B cell (primary cell): ENCODE measurements around the gene MRPL47. TPM values are rescaled to one million over a fixed set of nuclear protein-coding genes. Genes with fewer than 3 reads are reported as not detected.

ENCODE experiments used
- ATAC-seq: fragments of 200-7000 bp; cut with Tn5 transposase; one replicate; pipeline ENCODE4 v1.10.0; 2021; ENCODE audit warnings: low read depth, mild to moderate bottlenecking, moderate number of reproducible peaks, moderate library complexity
- CTCF ChIA-PET: fragments of 350-600 bp; sonication (Branson Sonifier 250); formaldehyde crosslinking; loops from one replicate; lab custom pipeline; 2021; ENCODE audit warnings: antibody characterized with exemption, inconsistent platforms; lab: Charles Lee
- POLR2A ChIA-PET: fragments of 350-600 bp; sonication (Branson Sonifier 250); formaldehyde crosslinking; loops from one replicate; lab custom pipeline; 2021; ENCODE audit warnings: antibody characterized with exemption; lab: Charles Lee
- DNase-seq: peaks from one replicate; pipeline ENCODE4 v3.0.0; 2013
- H2AFZ ChIP-seq: 2 replicates; pipeline ENCODE4 v1.6.1; 2012; ENCODE audit warnings: mild to moderate bottlenecking, low read depth, low read length; ENCODE audit not compliant: insufficient read depth, poor library complexity, severe bottlenecking
- H3K27ac ChIP-seq, 2 donors: 1 replicate in 1 of 2; 2 replicates in 1 of 2; pipeline ENCODE4 v1.5.1; 2012 to 2013; ENCODE audit warnings: low read length in 2 of 2, mild to moderate bottlenecking in 2 of 2, moderate library complexity in 1 of 2
- H3K27me3 ChIP-seq, 4 experiments: fragments of 200-600 bp in 1 of 4; sonication (generic) in 1 of 4; replicated peaks in 1 of 4; 1 replicate in 2 of 4; 2 replicates in 2 of 4; pipeline versions ENCODE4 v1.6.1 to v1.7.0; 2013 to 2016; ENCODE audit warnings: low read length in 3 of 4, mild to moderate bottlenecking in 2 of 4, mixed read lengths in 1 of 4, moderate library complexity in 1 of 4; ENCODE audit not compliant: insufficient read depth in 4 of 4, control insufficient read depth in 3 of 4; ENCODE audit errors: control extremely low read depth in 1 of 4
- H3K36me3 ChIP-seq, 2 experiments: replicated peaks in 1 of 2; 1 replicate in 1 of 2; 2 replicates in 1 of 2; pipeline versions ENCODE4 v1.6.1 to v1.7.1; 2013; ENCODE audit warnings: low read length in 1 of 2; ENCODE audit not compliant: insufficient read depth in 2 of 2, control insufficient read depth in 1 of 2; ENCODE audit errors: control extremely low read depth in 1 of 2, extremely low read depth in 1 of 2
- H3K4me1 ChIP-seq, 2 donors: fragments of 200-600 bp in 1 of 2; sonication (generic) in 1 of 2; 1 replicate in 1 of 2; 2 replicates in 1 of 2; pipeline versions ENCODE4 v1.5.1 to v1.6.1; 2013 to 2017; ENCODE audit warnings: low read length in 2 of 2; ENCODE audit not compliant: control insufficient read depth in 2 of 2, insufficient read depth in 2 of 2
- H3K4me2 ChIP-seq: replicated peaks from 2 replicates; pipeline ENCODE3; 2012; ENCODE audit warnings: mild to moderate bottlenecking, low read depth, low read length; ENCODE audit not compliant: poor library complexity, severe bottlenecking
- H3K4me3 ChIP-seq, 5 experiments: fragments of 200-600 bp in 1 of 5; sonication (generic) in 1 of 5; 1 replicate in 3 of 5; 2 replicates in 2 of 5; pipeline versions ENCODE4 v1.5.1 to v1.7.0; 2011 to 2016; ENCODE audit warnings: low read length in 4 of 5, mild to moderate bottlenecking in 4 of 5, low read depth in 2 of 5, control low read depth in 1 of 5, moderate library complexity in 1 of 5; ENCODE audit not compliant: insufficient read depth in 1 of 5; ENCODE audit errors: control extremely low read depth in 1 of 5, extremely low read depth in 1 of 5
- H3K79me2 ChIP-seq: fragments of 200-600 bp; sonication (generic); one replicate; pipeline ENCODE4 v1.6.0; 2016; ENCODE audit warnings: low read length; ENCODE audit not compliant: control insufficient read depth, insufficient read depth
- H3K9ac ChIP-seq: fragments of 200-600 bp; sonication (generic); 2 replicates; pipeline ENCODE4 v1.6.1; 2017; ENCODE audit warnings: mild to moderate bottlenecking, low read length, moderate library complexity
- H3K9me3 ChIP-seq, 3 donors: one replicate each; pipeline versions ENCODE4 v1.6.1 to v1.7.1; 2013; ENCODE audit warnings: low read length in 2 of 3; ENCODE audit not compliant: control insufficient read depth in 2 of 3, insufficient read depth in 1 of 3; ENCODE audit errors: control extremely low read depth in 1 of 3
- H4K20me1 ChIP-seq: 2 replicates; pipeline ENCODE4 v1.6.0; 2012; ENCODE audit warnings: mild to moderate bottlenecking, low read length; ENCODE audit not compliant: insufficient read depth, control insufficient read depth, poor library complexity, severe bottlenecking
- H3K27ac Mint-ChIP-seq: one replicate; pipeline ENCODE4 v1.8.0; 2021; ENCODE audit warnings: mixed read lengths
- H3K27me3 Mint-ChIP-seq: one replicate; pipeline ENCODE4 v1.8.0; 2021; ENCODE audit warnings: mixed read lengths
- H3K4me1 Mint-ChIP-seq: one replicate; pipeline ENCODE4 v1.8.0; 2021; ENCODE audit warnings: mixed read lengths
- H3K4me3 Mint-ChIP-seq: one replicate; pipeline ENCODE4 v1.8.0; 2021; ENCODE audit warnings: mixed read lengths
- H3K9me3 Mint-ChIP-seq: one replicate; pipeline ENCODE4 v1.8.0; 2022; ENCODE audit warnings: mixed read lengths; ENCODE audit not compliant: insufficient read depth
- CTCF ChIP-seq: fragments of 200-600 bp; IDR thresholded peaks from one replicate; pipeline ENCODE4 v1.8.0; 2022; ENCODE audit warnings: antibody characterized with exemption, mild to moderate bottlenecking
- EZH2 ChIP-seq: IDR thresholded peaks from 2 replicates; pipeline ENCODE4 v1.6.1; 2012; ENCODE audit warnings: borderline replicate concordance, low read depth, mild to moderate bottlenecking, moderate library complexity, low read length; ENCODE audit not compliant: insufficient read depth, poor library complexity, severe bottlenecking
- WGBS: methylation state at CpG from one replicate; pipeline ENCODE4 v1.1.5; 2013; ENCODE audit warnings: missing lambda C conversion rate; ENCODE audit not compliant: insufficient coverage; 5-methylcytosine and 5-hydroxymethylcytosine counted together
- intact Hi-C: fragments of 100-400 bp; cut with micrococcal nuclease; formaldehyde crosslinking; loops from one replicate; pipeline ENCODE4 v1.10.0; 2022
- polyA plus RNA-seq: library from polyadenylated mRNA; depleted of rRNA; stranded (reverse); fragments of >200 nt; gene quantifications from 2 replicates; pipeline ENCODE4 v1.2.3, GENCODE V29; 2012
- total RNA-seq, 2 donors: library from RNA; stranded (reverse); fragments of 120-200 nt in 1 of 2; gene quantifications; 1 replicate in 1 of 2; 2 replicates in 1 of 2; pipeline versions ENCODE4 v1.2.3 to v1.2.4, GENCODE V29; 2013 to 2022

MRPL47 gene
- total and polyA plus RNA-seq, 2 donors (not counting 1 experiment from before 2014, with no cell fraction given) = 7.5 to 22.0 TPM

- peaks cover 38% of the 10 kb centered on the region for H3K79me2 ChIP-seq
- ChIA-PET CTCF (interaction anchor here (0.8 to 3.9 kb wide), 7 partner anchors 87 to 239 kb away, joined by 3 to 24 read pairs (median 7); partner anchors contain the start of genes MFN1 and ZNF639), POLR2A (no interaction called here)
- peak overlapping the region; percentile 75 for H3K9ac ChIP-seq
- Mint-ChIP-seq H3K4me1 (peaks cover 26% of the 10 kb centered on the region), H3K9me3 (no peaks in the 10 kb centered on the region), H3K4me3 (peak overlapping the region; percentile 98), H3K27ac (peak overlapping the region; percentile 93), H3K27me3 (no peaks in the 10 kb centered on the region)
- DNase-seq = peak; percentile 82
- WGBS = under 1% methylated on average over 40 of the region's 40 CpGs
- peak overlapping the region; percentile 90 for H2AFZ ChIP-seq
- H3K4me1 ChIP-seq = peaks cover 9% of the 10 kb centered on the region in 2 donors
- no peaks in the 10 kb centered on the region for H3K9me3 ChIP-seq
- peak overlapping the region; percentile 84 for H3K4me2 ChIP-seq
- no peaks in the 10 kb centered on the region for H3K36me3 ChIP-seq
- peak; percentile 44 for ATAC-seq
- H4K20me1 ChIP-seq = peaks cover 13% of the 10 kb centered on the region
- intact Hi-C loops = loop anchor here (2.0 kb wide), 2 partner anchors 89 to 111 kb away; partner anchors contain the start of gene USP13
- TF ChIP-seq CTCF (peak; percentile 59), EZH2 (no peak)
- peak overlapping the region; percentile 38 to 87 (median 83) for H3K4me3 ChIP-seq
- H3K27ac ChIP-seq = peak overlapping the region; percentile 58 to 73
- H3K27me3 ChIP-seq = no peaks in the 10 kb centered on the region
Measured at GRCh38 chr3:179563271-179563783, 41.1 kb downstream of the MRPL47 start.
